ENCODE data around the gene NNMT. TPM values are rescaled to one million over a fixed set of nuclear protein-coding genes. Genes with fewer than 3 reads are reported as not detected.

The NNMT gene
- total RNA-seq = 171 and 202 TPM in 2 replicates

GRCh38 chr11:114295676-114296604 is at the start of gene NNMT:
Gene NNMT, plus strand, starts transcription at chr11:114296399. Its CDS starts 158 bp downstream, at chr11:114296557.

Other genes starting within 250 kb of the NNMT start
- 12.2 and 15.7 TPM in 2 replicates for gene ZBTB16, start 236.7 kb upstream of the NNMT start, total RNA-seq
- 3.4 and 3.6 TPM in 2 replicates for gene C11orf71, start 104.1 kb downstream of the NNMT start, total RNA-seq
- gene RBM7, start 104.3 kb downstream of the NNMT start, total RNA-seq = 39.5 and 46.1 TPM in 2 replicates
- gene REXO2, start 143.1 kb downstream of the NNMT start, total RNA-seq = 163 and 175 TPM in 2 replicates